T-cell (primary cell): Measurements from ENCODE around the gene ELMO1. TPM values are rescaled to one million over a fixed set of nuclear protein-coding genes. Genes with fewer than 3 reads are reported as not detected.

Source experiments
- ATAC-seq, 4 experiments: fragments of 200-7000 bp in 3 of 4; fragments of 150-1000 bp in 1 of 4; cut with Tn5 transposase; replicated peaks in 1 of 4; 1 replicate in 3 of 4; 2 replicates in 1 of 4; pipeline ENCODE4 v1.10.0; 2021; ENCODE audit warnings: moderate library complexity in 3 of 4, mild to moderate bottlenecking in 2 of 4, moderate number of reproducible peaks in 1 of 4
- CTCF ChIA-PET, 2 donors: fragments of 300-600 bp; sonication (Branson Sonifier 250); formaldehyde crosslinking; loops; one replicate each; lab custom pipeline; 2022; ENCODE audit warnings: antibody characterized with exemption in 2 of 2; lab: Charles Lee
- POLR2A ChIA-PET, 2 donors: fragments of 300-600 bp; sonication (Branson Sonifier 250); formaldehyde crosslinking; loops; one replicate each; lab custom pipeline; 2022; ENCODE audit warnings: antibody characterized with exemption in 2 of 2; lab: Charles Lee
- DNase-seq, 35 experiments: peaks; one replicate each; pipeline versions ENCODE4 v3.0.0 to v3.0.0-alpha.2; 2013 to 2023
- H3K27ac ChIP-seq: one replicate; pipeline ENCODE4 v1.5.1; 2013; ENCODE audit warnings: low read length
- H3K27me3 ChIP-seq, 2 experiments: replicated peaks in 1 of 2; 1 replicate in 1 of 2; 2 replicates in 1 of 2; pipeline versions ENCODE4 v1.6.1 to v1.7.0; 2013; ENCODE audit warnings: low read length in 1 of 2, mixed read lengths in 1 of 2; ENCODE audit not compliant: control insufficient read depth in 2 of 2, insufficient read depth in 2 of 2; ENCODE audit errors: extremely low read depth in 1 of 2
- H3K36me3 ChIP-seq, 2 donors: 1 replicate in 1 of 2; 2 replicates in 1 of 2; pipeline versions ENCODE4 v1.6.1 to v1.7.0; 2013; ENCODE audit warnings: low read length in 1 of 2; ENCODE audit not compliant: control insufficient read depth in 2 of 2, insufficient read depth in 1 of 2; ENCODE audit errors: extremely low read depth in 1 of 2
- H3K4me1 ChIP-seq, 2 experiments: 1 replicate in 1 of 2; 2 replicates in 1 of 2; pipeline versions ENCODE4 v1.6.1 to v1.7.0; 2013; ENCODE audit warnings: low read length in 2 of 2, mixed read lengths in 1 of 2; ENCODE audit not compliant: insufficient read depth in 2 of 2, control insufficient read depth in 1 of 2; ENCODE audit errors: extremely low read depth in 1 of 2
- H3K4me3 ChIP-seq, 2 donors: 1 replicate in 1 of 2; 2 replicates in 1 of 2; pipeline versions ENCODE4 v1.5.1 to v1.7.0; 2013; ENCODE audit warnings: mild to moderate bottlenecking in 2 of 2, low read length in 1 of 2, moderate library complexity in 1 of 2; ENCODE audit not compliant: control insufficient read depth in 1 of 2; ENCODE audit errors: extremely low read depth in 1 of 2
- H3K9me3 ChIP-seq: 2 replicates; pipeline ENCODE4 v1.7.0; 2013
- H3K27ac Mint-ChIP-seq, 2 donors: one replicate each; pipeline ENCODE4 v1.8.0; 2020 to 2021; ENCODE audit warnings: mild to moderate bottlenecking in 2 of 2, mixed read lengths in 2 of 2
- H3K27me3 Mint-ChIP-seq, 2 donors: one replicate each; pipeline ENCODE4 v1.8.0; 2021 to 2022; ENCODE audit warnings: mixed read lengths in 2 of 2
- H3K36me3 Mint-ChIP-seq: one replicate; pipeline ENCODE4 v1.8.0; 2021; ENCODE audit warnings: mixed read lengths
- H3K4me1 Mint-ChIP-seq, 3 donors: one replicate each; pipeline ENCODE4 v1.8.0; 2020 to 2022; ENCODE audit warnings: mixed read lengths in 3 of 3, mild to moderate bottlenecking in 1 of 3
- H3K4me3 Mint-ChIP-seq, 3 donors: one replicate each; pipeline ENCODE4 v1.8.0; 2020 to 2022; ENCODE audit warnings: mild to moderate bottlenecking in 3 of 3, mixed read lengths in 3 of 3, moderate library complexity in 3 of 3
- H3K9me3 Mint-ChIP-seq, 3 donors: one replicate each; pipeline ENCODE4 v1.8.0; 2020 to 2022; ENCODE audit warnings: mixed read lengths in 3 of 3
- WGBS: methylation state at CpG from one replicate; pipeline ENCODE4 v1.1.5; 2013; ENCODE audit warnings: missing lambda C conversion rate; ENCODE audit not compliant: insufficient coverage; 5-methylcytosine and 5-hydroxymethylcytosine counted together
- total RNA-seq, 35 experiments: library from RNA in 6 of 35; stranded (reverse) in 6 of 35; fragments of 120-200 nt in 1 of 35; gene quantifications; one replicate each; pipeline versions ENCODE4 v1.2.1 to v1.2.4 and lab custom pipeline; 2013 to 2026

Gene ELMO1
- total RNA-seq, 5 donors from 2014 or later (not counting 1 experiment from before 2014, with no cell fraction given): 101 to 149 (median 113) TPM

DNA sequence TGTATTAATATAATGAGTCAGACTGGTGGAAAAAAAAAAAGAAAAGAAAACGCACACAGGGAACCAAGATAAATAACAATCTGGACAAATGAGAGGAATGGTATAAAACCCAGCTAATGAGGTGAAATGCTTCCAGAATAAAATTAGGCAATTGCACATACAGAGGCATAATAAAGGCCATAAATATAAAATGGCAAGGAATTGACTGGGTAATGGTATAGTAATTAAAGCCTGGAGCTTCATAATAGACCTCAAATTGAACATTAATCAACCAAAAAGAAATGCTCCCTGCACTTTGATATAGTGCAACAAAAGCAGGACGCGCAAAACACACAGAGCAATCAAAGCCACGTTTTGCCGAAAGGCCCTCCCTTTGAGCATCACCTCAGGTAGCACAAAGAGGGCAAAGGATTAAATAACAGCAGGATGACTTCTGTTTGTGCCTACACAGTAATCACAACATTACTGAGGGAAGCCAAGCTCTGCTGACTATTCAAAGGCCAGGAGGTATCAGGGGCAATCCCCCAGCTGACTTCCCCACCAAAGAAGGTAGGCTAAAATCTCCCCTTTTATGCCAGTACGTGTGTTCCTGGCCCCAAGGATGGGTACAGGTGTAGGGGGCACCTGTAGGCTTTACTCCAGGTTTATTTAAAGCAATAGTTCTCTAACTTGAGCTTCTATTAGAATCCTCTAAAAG is 343.7 kb downstream of the ELMO1 start:
- H3K4me3 Mint-ChIP-seq: no peak overlapping the region
- H3K4me1 ChIP-seq: peaks cover 13% of the 10 kb centered on the region in 2 experiments
- H3K9me3 ChIP-seq: no peaks in the 10 kb centered on the region
- H3K4me3 ChIP-seq: no peak overlapping the region
- ATAC-seq (no peak), DNase-seq (no peak)
- H3K27me3 Mint-ChIP-seq: no peaks in the 10 kb centered on the region
- peaks cover 0 to 8% of the 10 kb centered on the region in 2 donors for H3K36me3 ChIP-seq
- no peaks in the 10 kb centered on the region for H3K27me3 ChIP-seq
- 97% methylated on average over 5 of the region's 6 CpGs for WGBS
- H3K27ac ChIP-seq: no peak overlapping the region
- H3K9me3 Mint-ChIP-seq: no peaks in the 10 kb centered on the region
- CTCF ChIA-PET: no interaction called here
- H3K27ac Mint-ChIP-seq: no peak overlapping the region
- H3K36me3 Mint-ChIP-seq: peaks cover 46% of the 10 kb centered on the region
- peaks cover 62 to 78% (median 74%) of the 10 kb centered on the region in 3 donors for H3K4me1 Mint-ChIP-seq
- POLR2A ChIA-PET: interaction anchor here in 1 of 2 donors (0.6 kb wide), 1 partner anchor 423 kb away, joined by 3 read pairs; no protein-coding TSS in a partner anchor

- Mint-ChIP-seq H3K27me3 (no peaks in the 10 kb centered on the region), H3K9me3 (no peaks in the 10 kb centered on the region), H3K27ac (peak overlapping the region in 1 of 2 donors; percentile 25), H3K4me3 (peak overlapping the region in 1 of 3 donors; percentile 47), H3K4me1 (peaks cover 53 to 58% (median 57%) of the 10 kb centered on the region in 3 donors), H3K36me3 (peaks cover 43% of the 10 kb centered on the region)
- peaks cover 13% of the 10 kb centered on the region in 2 experiments for H3K4me1 ChIP-seq
- ATAC-seq: no peak
- no peak overlapping the region for H3K27ac ChIP-seq
- no peaks in the 10 kb centered on the region for H3K9me3 ChIP-seq
- 100% methylated on average over 1 of the region's 2 CpGs for WGBS
- no peak for DNase-seq
- no peak overlapping the region for H3K4me3 ChIP-seq
- no peaks in the 10 kb centered on the region for H3K27me3 ChIP-seq
- no peaks in the 10 kb centered on the region for H3K36me3 ChIP-seq
- CTCF ChIA-PET: no interaction called here
- POLR2A ChIA-PET: no interaction called here
Measured at GRCh38 chr7:37102518-37103137, 346.0 kb downstream of the ELMO1 start.

GRCh38 chr7:37100735-37101331 is 347.8 kb downstream of the ELMO1 start:
- 54% methylated on average over 6 of the region's 7 CpGs for WGBS
- H3K4me3 ChIP-seq: no peak overlapping the region
- H3K4me1 Mint-ChIP-seq: peaks cover 48 to 50% (median 49%) of the 10 kb centered on the region in 3 donors
- H3K4me1 ChIP-seq: peaks cover 13% of the 10 kb centered on the region in 2 experiments
- no peaks in the 10 kb centered on the region for H3K9me3 Mint-ChIP-seq
- H3K27me3 ChIP-seq: no peaks in the 10 kb centered on the region
- peaks cover 0 to 8% of the 10 kb centered on the region in 2 donors for H3K36me3 ChIP-seq
- ChIA-PET POLR2A (interaction anchor here in 1 of 2 donors (1.0 kb wide), 1 partner anchor 13 kb away, joined by 3 read pairs; no protein-coding TSS in a partner anchor), CTCF (no interaction called here)
- H3K9me3 ChIP-seq: no peaks in the 10 kb centered on the region
- DNase-seq (peak in 10 of 35 experiments; percentile 5 to 42 (median 14)), ATAC-seq (peak in 3 of 4 experiments; percentile 58 to 70 (median 67))
- no peaks in the 10 kb centered on the region for H3K27me3 Mint-ChIP-seq
- H3K36me3 Mint-ChIP-seq: peaks cover 52% of the 10 kb centered on the region
- no peak overlapping the region for H3K27ac ChIP-seq
- H3K4me3 Mint-ChIP-seq: peak overlapping the region in 1 of 3 donors; percentile 47
- H3K27ac Mint-ChIP-seq: peak overlapping the region; percentile 9 to 56

DNA sequence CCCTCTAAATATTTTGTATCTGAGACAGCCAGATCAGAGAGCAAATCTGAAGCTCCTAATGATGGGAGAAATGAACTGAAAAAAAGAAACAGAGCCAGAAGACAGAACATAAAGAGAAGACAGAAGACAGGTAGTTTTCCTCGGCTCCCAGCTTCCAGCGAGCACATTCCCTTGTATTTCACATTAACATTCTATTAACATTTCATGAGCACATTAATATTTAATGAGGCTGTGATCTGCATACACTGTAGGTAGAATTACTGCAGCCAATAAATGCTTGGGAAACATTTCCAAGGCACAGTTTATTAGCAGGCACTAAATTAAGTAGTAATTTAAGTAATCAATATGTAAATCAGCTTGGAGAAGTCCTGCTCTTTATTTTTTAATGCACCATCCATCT is 349.9 kb downstream of the ELMO1 start:
- no peak overlapping the region for H3K4me3 ChIP-seq
- ATAC-seq (no peak), DNase-seq (no peak)
- CTCF ChIA-PET: no interaction called here
- H3K27ac ChIP-seq: no peak overlapping the region
- no peak overlapping the region for H3K27ac Mint-ChIP-seq
- H3K4me1 ChIP-seq: peaks cover 13% of the 10 kb centered on the region in 2 experiments
- H3K36me3 ChIP-seq: peaks cover 0 to 25% of the 10 kb centered on the region in 2 donors
- peaks cover 69% of the 10 kb centered on the region for H3K36me3 Mint-ChIP-seq
- no peaks in the 10 kb centered on the region for H3K27me3 ChIP-seq
- H3K4me1 Mint-ChIP-seq: peaks cover 35 to 41% (median 40%) of the 10 kb centered on the region in 3 donors
- H3K27me3 Mint-ChIP-seq: no peaks in the 10 kb centered on the region
- H3K9me3 ChIP-seq: no peaks in the 10 kb centered on the region
- H3K4me3 Mint-ChIP-seq: no peak overlapping the region
- POLR2A ChIA-PET: no interaction called here
- WGBS: no CpG with 5 or more reads among the region's 2 CpGs
- H3K9me3 Mint-ChIP-seq: no peaks in the 10 kb centered on the region

DNA sequence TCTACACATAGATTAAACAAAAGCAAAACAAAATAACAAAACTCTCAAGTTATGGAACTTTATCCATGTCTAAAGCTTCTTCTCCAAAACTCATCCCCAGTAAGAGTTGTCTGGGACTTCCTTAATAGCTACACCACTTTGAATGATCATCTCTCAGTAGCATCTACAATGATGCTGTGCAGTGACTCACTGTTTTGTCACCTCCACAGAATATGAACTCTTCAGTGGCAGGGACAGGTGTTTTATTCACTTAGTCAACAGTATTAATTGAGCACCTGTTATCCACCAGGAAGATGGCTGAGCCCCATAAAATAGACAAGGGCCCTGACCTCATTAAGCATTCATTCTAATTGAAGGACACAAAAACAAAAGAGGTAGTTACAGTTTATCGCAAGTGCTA is 350.7 kb downstream of the ELMO1 start:
- Histone ChIP-seq H3K4me1 (peaks cover 13% of the 10 kb centered on the region in 2 experiments), H3K27me3 (no peaks in the 10 kb centered on the region), H3K27ac (no peak overlapping the region), H3K4me3 (no peak overlapping the region), H3K9me3 (no peaks in the 10 kb centered on the region), H3K36me3 (peaks cover 0 to 25% of the 10 kb centered on the region in 2 donors)
- DNase-seq (no peak), ATAC-seq (no peak)
- peaks cover 76% of the 10 kb centered on the region for H3K36me3 Mint-ChIP-seq
- ChIA-PET POLR2A (no interaction called here), CTCF (no interaction called here)
- WGBS: 80% methylated on average over 1 of the region's 1 CpG
- no peak overlapping the region for H3K4me3 Mint-ChIP-seq
- no peaks in the 10 kb centered on the region for H3K27me3 Mint-ChIP-seq
- no peaks in the 10 kb centered on the region for H3K9me3 Mint-ChIP-seq
- peaks cover 31 to 39% (median 37%) of the 10 kb centered on the region in 3 donors for H3K4me1 Mint-ChIP-seq
- H3K27ac Mint-ChIP-seq: no peak overlapping the region

DNA sequence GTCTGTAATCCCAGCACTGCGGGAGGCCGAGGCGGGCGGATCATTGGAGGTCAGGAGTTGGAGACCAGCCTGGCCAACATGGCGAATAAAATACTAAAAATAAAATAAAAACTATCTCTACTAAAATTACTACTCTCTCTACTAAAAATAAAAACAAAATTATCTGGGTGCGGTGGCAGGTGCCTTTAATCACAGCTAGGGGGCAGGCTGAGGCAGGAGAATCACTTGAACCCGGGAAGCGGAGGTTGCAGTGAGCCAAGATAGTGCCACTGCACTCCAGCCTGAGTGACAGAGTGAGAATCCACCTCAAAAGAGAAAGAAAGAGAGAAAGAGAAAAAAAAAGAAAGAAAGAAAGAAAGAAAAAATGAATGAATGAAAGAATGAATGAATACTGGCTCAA is 351.4 kb downstream of the ELMO1 start:
- no peak overlapping the region for H3K4me3 Mint-ChIP-seq
- CTCF ChIA-PET: no interaction called here
- H3K27ac Mint-ChIP-seq: no peak overlapping the region
- Histone ChIP-seq H3K27me3 (no peaks in the 10 kb centered on the region), H3K27ac (no peak overlapping the region), H3K4me1 (peaks cover 8 to 13% of the 10 kb centered on the region in 2 experiments), H3K9me3 (no peaks in the 10 kb centered on the region), H3K36me3 (peaks cover 0 to 25% of the 10 kb centered on the region in 2 donors), H3K4me3 (no peak overlapping the region)
- POLR2A ChIA-PET: no interaction called here
- H3K9me3 Mint-ChIP-seq: no peaks in the 10 kb centered on the region
- peaks cover 77% of the 10 kb centered on the region for H3K36me3 Mint-ChIP-seq
- WGBS: 100% methylated on average over 3 of the region's 8 CpGs
- DNase-seq (no peak), ATAC-seq (no peak)
- H3K27me3 Mint-ChIP-seq: no peaks in the 10 kb centered on the region
- peaks cover 26 to 34% (median 32%) of the 10 kb centered on the region in 3 donors for H3K4me1 Mint-ChIP-seq
